A549 (cell line): ENCODE measurements around the gene IPO4. TPM values are rescaled to one million over a fixed set of nuclear protein-coding genes. Genes with fewer than 3 reads are reported as not detected.

Source experiments
- ATAC-seq, 2 experiments: fragments of 200-7000 bp in 1 of 2; fragments of >200 bp in 1 of 2; cut with Nextera tagmentation in 1 of 2; cut with Tn5 transposase in 1 of 2; 3 replicates each; pipeline versions ENCODE4 v1.8.0 to v1.9.1; 2018 to 2020; ENCODE audit warnings: mild to moderate bottlenecking in 1 of 2, moderate library complexity in 1 of 2
- CTCF ChIA-PET: fragments of 300-600 bp; sonication (Branson Sonifier 250); formaldehyde crosslinking; extraction: SDS; loops from one replicate; lab custom pipeline; 2021; ENCODE audit warnings: antibody characterized with exemption, inconsistent platforms; lab: Yijun Ruan, JAX
- POLR2A ChIA-PET: fragments of 350-600 bp; formaldehyde crosslinking; extraction: SDS; loops from one replicate; lab custom pipeline; 2021; ENCODE audit warnings: antibody characterized with exemption, inconsistent platforms; lab: Yijun Ruan, JAX
- DNase-seq, 2 experiments: peaks; one replicate each; pipeline versions ENCODE4 v3.0.0 to v3.0.0-alpha.2; 2011 to 2016; ENCODE audit warnings: low read depth in 1 of 2, low spot score in 1 of 2
- FAIRE-seq: peaks from 2 replicates; lab custom pipeline; 2011; peaks lifted over from hg19 to GRCh38; lab: Jason Lieb, UNC
- H3K27ac ChIP-seq, 2 experiments: fragments of >200 bp; sonication (Bioruptor Twin); formaldehyde crosslinking; 3 replicates each; pipeline ENCODE4 v1.5.1; 2016 to 2017
- H3K4me1 ChIP-seq: fragments of >200 bp; sonication (Bioruptor Twin); formaldehyde crosslinking; 3 replicates; pipeline ENCODE4 v1.6.1; 2016
- H3K4me2 ChIP-seq: fragments of >200 bp; sonication (Bioruptor Twin); formaldehyde crosslinking; 3 replicates; pipeline ENCODE4 v1.6.1; 2016
- H3K4me3 ChIP-seq: fragments of >200 bp; sonication (Bioruptor Twin); formaldehyde crosslinking; 3 replicates; pipeline ENCODE4 v1.5.1; 2016
- H3K9me3 ChIP-seq: fragments of >200 bp; sonication (Bioruptor Twin); formaldehyde crosslinking; 3 replicates; pipeline ENCODE4 v1.6.1; 2016
- BCL3 ChIP-seq: fragments of >200 bp; sonication (Bioruptor Twin); formaldehyde crosslinking; IDR thresholded peaks from 3 replicates; pipeline ENCODE4 v1.6.1; 2016
- EHF ChIP-seq: fragments of 250-450 bp; sonication (Bioruptor Pico); IDR thresholded peaks from 2 replicates; pipeline ENCODE4 v1.5.0; 2020; ENCODE audit warnings: mild to moderate bottlenecking
- ESRRA ChIP-seq: fragments of 150-350 bp; IDR thresholded peaks from 2 replicates; pipeline ENCODE4 v1.6.1; 2014; ENCODE audit warnings: mild to moderate bottlenecking, low read length, borderline replicate concordance
- FOXS1 ChIP-seq: fragments of 250-450 bp; sonication (Bioruptor Pico); IDR thresholded peaks from 2 replicates; pipeline ENCODE4 v1.5.0; 2020; ENCODE audit warnings: mild to moderate bottlenecking, moderate library complexity
- HDAC2 ChIP-seq: fragments of 200-600 bp; sonication (generic); IDR thresholded peaks from 2 replicates; pipeline ENCODE4 v1.6.1; 2016
- HOXA7 ChIP-seq: fragments of 250-450 bp; sonication (Bioruptor Pico); IDR thresholded peaks from 2 replicates; pipeline ENCODE4 v1.5.0; 2020; ENCODE audit warnings: mild to moderate bottlenecking, moderate library complexity
- HOXB13 ChIP-seq: fragments of 250-450 bp; sonication (Bioruptor Pico); IDR thresholded peaks from 2 replicates; pipeline ENCODE4 v1.5.0; 2020; ENCODE audit warnings: low read depth, mild to moderate bottlenecking, moderate library complexity
- JUN ChIP-seq, 2 experiments: fragments of >200 bp; sonication (Bioruptor Twin); formaldehyde crosslinking; IDR thresholded peaks; 2 replicates in 1 of 2; 3 replicates in 1 of 2; pipeline ENCODE4 v1.6.1; 2016 to 2017
- KDM5A ChIP-seq: fragments of 200-600 bp; sonication (generic); IDR thresholded peaks from 2 replicates; pipeline ENCODE4 v1.6.1; 2016; ENCODE audit warnings: antibody characterized with exemption, mild to moderate bottlenecking
- MAX ChIP-seq: IDR thresholded peaks from 2 replicates; pipeline ENCODE4 v1.6.1; 2012
- MAZ ChIP-seq: fragments of 150-350 bp; IDR thresholded peaks from 2 replicates; pipeline ENCODE4 v1.6.1; 2014; ENCODE audit warnings: antibody characterized with exemption, low read depth, low read length, borderline replicate concordance
- MYC ChIP-seq: IDR thresholded peaks from 2 replicates; pipeline ENCODE4 v1.6.1; 2012; ENCODE audit warnings: mild to moderate bottlenecking, inconsistent platforms, low read length, improper control_type of control experiment, borderline replicate concordance
- PBX3 ChIP-seq: IDR thresholded peaks from 2 replicates; pipeline ENCODE4 v1.6.1; 2012
- PHF8 ChIP-seq: fragments of 200-600 bp; sonication (generic); IDR thresholded peaks from 2 replicates; pipeline ENCODE4 v1.6.1; 2016; ENCODE audit warnings: low read depth, mild to moderate bottlenecking, antibody characterized with exemption, moderate library complexity, borderline replicate concordance
- REST ChIP-seq: fragments of 200-600 bp; sonication (generic); IDR thresholded peaks from 2 replicates; pipeline ENCODE4 v1.6.1; 2016; ENCODE audit warnings: antibody characterized with exemption, mild to moderate bottlenecking, moderate library complexity
- RNF2 ChIP-seq: fragments of 200-600 bp; sonication (generic); IDR thresholded peaks from 2 replicates; pipeline ENCODE4 v1.6.1; 2016; ENCODE audit warnings: low read depth, mild to moderate bottlenecking, antibody characterized with exemption, moderate library complexity, borderline replicate concordance
- SMC3 ChIP-seq: fragments of >200 bp; sonication (Bioruptor Twin); formaldehyde crosslinking; IDR thresholded peaks from 3 replicates; pipeline ENCODE4 v1.6.1; 2018; ENCODE audit warnings: inconsistent platforms
- TP53 ChIP-seq: fragments of 250-450 bp; sonication (Bioruptor Pico); IDR thresholded peaks from 2 replicates; pipeline ENCODE4 v1.5.0; 2021; ENCODE audit warnings: mild to moderate bottlenecking, moderate library complexity
- USF2 ChIP-seq: fragments of 450-650 bp; IDR thresholded peaks from 2 replicates; pipeline ENCODE4 v1.6.1; 2014; ENCODE audit warnings: antibody characterized with exemption
- ZC3H11A ChIP-seq: fragments of 450-650 bp; IDR thresholded peaks from 2 replicates; pipeline ENCODE4 v1.6.1; 2014; ENCODE audit warnings: antibody characterized with exemption, mild to moderate bottlenecking
- WGBS: methylation state at CpG from one replicate; pipeline ENCODE4 v1.1.6; 2017; ENCODE audit errors: missing lambda C conversion rate; 5-methylcytosine and 5-hydroxymethylcytosine counted together
- polyA plus RNA-seq, 4 experiments: library from polyadenylated mRNA; depleted of rRNA in 3 of 4; stranded (reverse); fragments of >200 nt; fragmentation: RNase III in 1 of 4; extraction: RNeasy Plus Mini Kit Qiagen cat#74134 plus additional on column Dnase treatment in 1 of 4; gene quantifications; 2 replicates in 3 of 4; 3 replicates in 1 of 4; pipeline ENCODE4 v1.2.3, GENCODE V29; 2011 to 2017

IPO4 gene
- polyA plus RNA-seq, 2 of the 4 experiments (the other 2 are of a cell fraction) = 37.1 to 91.7 TPM

GRCh38 chr14:24197056-24197450, 8.4 kb upstream of the IPO4 start:
- no peak for DNase-seq
- Histone ChIP-seq H3K4me3 (no peak overlapping the region; the same call in 2 of the 3 replicates), H3K9me3 (0 out of 3 replicates have a peak, but pooled peaks cover 3% of the 10 kb centered on the region), H3K4me2 (peak overlapping the region; percentile 77), H3K4me1 (peaks cover 14% of the 10 kb centered on the region; the same call in 2 of the 3 replicates), H3K27ac (no peak overlapping the region)
- 86% methylated on average over 2 of the region's 2 CpGs for WGBS
- POLR2A ChIA-PET = no interaction called here
- no peak for TF ChIP-seq BCL3
- TF ChIP-seq HOXB13 (CRISPR knock-in tag) = no peak
- TF ChIP-seq MAX = no peak
- TF ChIP-seq MAZ = no peak
- TF ChIP-seq HOXA7 (CRISPR knock-in tag) = no peak
- no peak for TF ChIP-seq PBX3
- TF ChIP-seq JUN (IDR thresholded peaks at IDR 0.05) = no peak
- TF ChIP-seq TP53 (CRISPR knock-in tag) = no peak
- no peak for ATAC-seq
- FAIRE-seq = no peak
- CTCF ChIA-PET = interaction anchor here (0.9 to 1.8 kb wide), 2 partner anchors 13 to 19 kb away, joined by 3 to 7 read pairs; partner anchors contain the start of gene MDP1

GRCh38 chr14:24196071-24197055, 7.7 kb upstream of the IPO4 start:
- WGBS = 48% methylated on average over 33 of the region's 33 CpGs

GRCh38 chr14:24195186-24196070, 6.8 kb upstream of the IPO4 start, which contains the start of gene TM9SF1:
Gene TM9SF1, minus strand, starts transcription at chr14:24195441. Its CDS starts 422 bp downstream, at chr14:24195019.
- DNase-seq (peak; percentile 79 to 90), ATAC-seq (peak; percentile 96), FAIRE-seq (no peak)
- ChIA-PET POLR2A (interaction anchor here (0.5 to 1.9 kb wide), 11 partner anchors 10 to 1100 kb away, joined by 3 to 36 read pairs (median 5); partner anchors contain the start of genes CHMP4A, MDP1, RABGGTA and RNF31), CTCF (interaction anchor here (0.6 to 1.9 kb wide), 9 partner anchors 8 to 101 kb away, joined by 3 to 9 read pairs (median 5); partner anchors contain the start of genes IRF9 and MDP1)
- Histone ChIP-seq H3K4me2 (peak within 1 kb of the TSS; percentile 77), H3K4me1 (peaks cover 14% of the 10 kb centered on the region; the same call in 2 of the 3 replicates), H3K27ac (peak within 1 kb of the TSS; percentile 88 to 98), H3K9me3 (no peaks in the 10 kb centered on the region), H3K4me3 (peak within 1 kb of the TSS; percentile 62)
- WGBS = 3% methylated on average over 37 of the region's 89 CpGs
- TF ChIP-seq ZC3H11A (no peak), JUN (IDR thresholded peaks at IDR 0.05) (peak; percentile 78 to 94; a peak in 4 of 5 replicates), FOXS1 (CRISPR knock-in tag) (no peak), HDAC2 (no peak), EHF (CRISPR knock-in tag) (no peak), MYC (peak; percentile 60; the same call in 1 of the 2 replicates), RNF2 (peak; percentile 76; the same call in 1 of the 2 replicates), TP53 (CRISPR knock-in tag) (0 out of 2 replicates have a peak, but pooled peaks have one; percentile 11), PHF8 (peak; percentile 62; the same call in 1 of the 2 replicates), SMC3 (no peak), REST (no peak)

More at GRCh38 chr14:24196071-24197055, 7.7 kb upstream of the IPO4 start:
- ATAC-seq = peak; percentile 27 to 51; a peak in 5 of 6 replicates
- H3K4me3 ChIP-seq = peak overlapping the region; percentile 62
- CTCF ChIA-PET = interaction anchor here (0.6 to 1.9 kb wide), 9 partner anchors 7 to 101 kb away, joined by 3 to 7 read pairs (median 4); partner anchors contain the start of genes IRF9 and MDP1
- no peaks in the 10 kb centered on the region for H3K9me3 ChIP-seq
- TF ChIP-seq EHF (CRISPR knock-in tag) (no peak), KDM5A (no peak), JUN (IDR thresholded peaks at IDR 0.05) (no peak), USF2 (no peak), ESRRA (no peak)
- no peak for FAIRE-seq
- peaks cover 14% of the 10 kb centered on the region; the same call in 2 of the 3 replicates for H3K4me1 ChIP-seq
- H3K27ac ChIP-seq = peak overlapping the region; percentile 88 to 98
- peak in 1 of 2 experiments; percentile 27 for DNase-seq
- POLR2A ChIA-PET = interaction anchor here (0.5 to 1.9 kb wide), 10 partner anchors 9 to 246 kb away, joined by 3 to 36 read pairs (median 6); partner anchors contain the start of genes CHMP4A, MDP1, RABGGTA and RNF31
- peak overlapping the region; percentile 77 for H3K4me2 ChIP-seq
